ENCODE results near the gene PAPPA. TPM values are rescaled to one million over a fixed set of nuclear protein-coding genes. Genes with fewer than 3 reads are reported as not detected.
A peak's percentile ranks its signal among the peaks of the same experiment; 100 is the strongest.

Gene PAPPA
- total RNA-seq, 1 donor from 2014 or later = 0.15 TPM

DNA sequence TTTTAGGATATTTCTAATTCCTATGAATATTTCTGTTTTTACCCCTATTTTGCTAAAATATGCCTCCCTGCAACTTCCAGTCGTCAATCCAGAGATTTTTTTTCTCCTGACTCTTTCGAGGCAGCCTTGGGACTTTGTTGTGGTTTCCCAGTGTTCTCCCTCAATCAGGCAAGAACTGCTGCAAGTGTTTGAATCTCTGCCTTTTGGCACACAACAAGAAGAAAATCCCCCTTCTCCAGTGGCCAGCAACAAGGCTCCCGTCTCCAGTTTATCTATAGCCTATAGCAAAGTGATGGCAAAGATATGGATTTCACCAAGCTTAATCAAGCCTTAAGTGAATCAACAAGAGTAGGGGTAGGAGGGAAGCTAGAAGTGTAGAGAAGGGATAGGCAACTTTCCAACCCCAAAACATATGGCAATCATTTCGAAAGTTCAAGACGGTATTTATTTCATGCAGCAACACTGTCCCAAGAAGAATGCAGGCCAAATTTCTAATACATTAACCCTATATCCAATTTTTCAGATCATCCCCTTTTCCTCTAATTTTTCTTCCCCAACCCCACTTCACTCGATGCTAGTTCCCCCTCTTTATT is 37.7 kb upstream of the PAPPA start:
- no peaks in the 10 kb centered on the region for H3F3A ChIP-seq (ENCODE audit: low read depth)
- H3K9me3 Mint-ChIP-seq = peaks cover 9% of the 10 kb centered on the region
- H3K4me3 Mint-ChIP-seq = no peak overlapping the region
- H3K27ac ChIP-seq = peak overlapping the region; percentile 36
- peaks cover 5% of the 10 kb centered on the region for H3K27me3 Mint-ChIP-seq (ENCODE audit: insufficient read depth, low read depth)
- H3K4me3 ChIP-seq = no peak overlapping the region
- H3K4me2 ChIP-seq = no peak overlapping the region
- peak overlapping the region; percentile 89 for H2AFZ ChIP-seq (replicated peaks)
- H3K27ac Mint-ChIP-seq = no peak overlapping the region
- no peaks in the 10 kb centered on the region for H3K4me1 ChIP-seq
- H3K4me1 Mint-ChIP-seq = peaks cover 4% of the 10 kb centered on the region
- H3K27me3 ChIP-seq = no peaks in the 10 kb centered on the region
- no peaks in the 10 kb centered on the region for H3K9me3 ChIP-seq (ENCODE audit: low read depth)
- TF ChIP-seq CTCF (IDR thresholded peaks at IDR 0.05) (no peak), EZH2 (IDR thresholded peaks at IDR 0.05) (no peak), EZH2phosphoT487 (IDR thresholded peaks at IDR 0.05) (no peak)
- no peaks in the 10 kb centered on the region for H3K79me2 ChIP-seq (ENCODE audit: low read depth)
- no peak overlapping the region for H3K9ac ChIP-seq
- H4K20me1 ChIP-seq (ENCODE audit: low read depth) = no peaks in the 10 kb centered on the region
- H3K36me3 Mint-ChIP-seq = no peaks in the 10 kb centered on the region
- no peak for DNase-seq (ENCODE audit: low spot score)
- H3K36me3 ChIP-seq = no peaks in the 10 kb centered on the region

DNA sequence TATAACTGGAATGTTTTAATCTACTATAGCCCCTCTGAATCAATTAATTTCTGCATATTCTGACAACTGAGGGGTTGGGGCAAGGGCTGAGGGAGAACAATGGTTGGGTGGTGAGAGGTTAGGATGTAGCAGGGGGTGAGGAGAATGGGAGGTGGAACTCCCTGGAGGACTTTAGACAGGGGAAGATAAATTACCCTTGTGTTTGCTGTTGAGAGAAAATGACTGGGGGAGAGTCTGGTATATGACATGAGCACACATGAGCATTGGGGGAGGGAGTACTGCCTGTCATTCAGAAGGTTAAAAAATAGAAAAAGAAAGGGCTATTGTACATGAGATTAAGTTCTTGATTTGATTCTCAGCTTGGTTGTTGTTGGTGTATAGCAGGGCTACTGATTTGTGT is 37.2 kb upstream of the PAPPA start:
- peaks cover 9% of the 10 kb centered on the region for H3K9me3 Mint-ChIP-seq
- no peak overlapping the region for H3K4me3 ChIP-seq
- no peaks in the 10 kb centered on the region for H4K20me1 ChIP-seq (ENCODE audit: low read depth)
- no peaks in the 10 kb centered on the region for H3F3A ChIP-seq (ENCODE audit: low read depth)
- no peak for DNase-seq (ENCODE audit: low spot score)
- H3K36me3 ChIP-seq = no peaks in the 10 kb centered on the region
- H3K36me3 Mint-ChIP-seq = no peaks in the 10 kb centered on the region
- H2AFZ ChIP-seq (replicated peaks) = no peak overlapping the region
- peaks cover 5% of the 10 kb centered on the region for H3K27me3 Mint-ChIP-seq (ENCODE audit: insufficient read depth, low read depth)
- H3K27ac ChIP-seq = no peak overlapping the region
- TF ChIP-seq EZH2phosphoT487 (IDR thresholded peaks at IDR 0.05) (no peak), EZH2 (IDR thresholded peaks at IDR 0.05) (no peak), CTCF (IDR thresholded peaks at IDR 0.05) (no peak)
- no peaks in the 10 kb centered on the region for H3K4me1 ChIP-seq
- H3K9me3 ChIP-seq (ENCODE audit: low read depth) = no peaks in the 10 kb centered on the region
- no peak overlapping the region for H3K27ac Mint-ChIP-seq
- H3K4me1 Mint-ChIP-seq = peaks cover 4% of the 10 kb centered on the region
- H3K79me2 ChIP-seq (ENCODE audit: low read depth) = no peaks in the 10 kb centered on the region
- H3K9ac ChIP-seq = no peak overlapping the region
- no peak overlapping the region for H3K4me3 Mint-ChIP-seq
- H3K27me3 ChIP-seq = no peaks in the 10 kb centered on the region
- no peak overlapping the region for H3K4me2 ChIP-seq

DNA sequence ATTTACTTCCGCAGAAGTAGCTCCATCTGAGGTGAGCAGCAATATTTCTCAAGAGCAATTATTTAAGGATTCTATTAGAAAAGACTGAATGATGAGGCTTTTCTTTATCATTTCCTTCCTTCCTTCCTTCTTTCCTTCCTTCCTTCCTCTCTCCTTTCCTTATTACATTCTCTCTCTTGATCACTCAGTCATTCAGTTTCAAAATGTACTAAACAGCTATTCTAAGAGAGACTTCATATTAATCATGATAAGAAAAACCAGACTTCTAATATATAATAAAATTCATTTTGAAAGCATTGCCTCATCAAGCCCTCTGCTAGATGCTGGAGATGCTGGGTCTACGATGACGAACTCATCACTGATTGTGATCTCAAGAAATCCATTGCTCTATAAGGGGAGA is 30.4 kb upstream of the PAPPA start:
- Histone ChIP-seq H4K20me1 (ENCODE audit: low read depth) (no peaks in the 10 kb centered on the region), H3K27ac (no peak overlapping the region), H3K79me2 (ENCODE audit: low read depth) (no peaks in the 10 kb centered on the region), H3F3A (ENCODE audit: low read depth) (no peaks in the 10 kb centered on the region), H3K4me3 (no peak overlapping the region), H3K9ac (no peak overlapping the region), H3K4me2 (no peak overlapping the region), H2AFZ (replicated peaks) (no peak overlapping the region), H3K27me3 (no peaks in the 10 kb centered on the region), H3K9me3 (ENCODE audit: low read depth) (no peaks in the 10 kb centered on the region), H3K4me1 (no peaks in the 10 kb centered on the region), H3K36me3 (no peaks in the 10 kb centered on the region)
- H3K9me3 Mint-ChIP-seq = peaks cover 9% of the 10 kb centered on the region
- no peak overlapping the region for H3K27ac Mint-ChIP-seq
- no peaks in the 10 kb centered on the region for H3K4me1 Mint-ChIP-seq
- no peak for DNase-seq (ENCODE audit: low spot score)
- H3K36me3 Mint-ChIP-seq = no peaks in the 10 kb centered on the region
- no peak overlapping the region for H3K4me3 Mint-ChIP-seq
- TF ChIP-seq CTCF (IDR thresholded peaks at IDR 0.05) (no peak), EZH2phosphoT487 (IDR thresholded peaks at IDR 0.05) (no peak), EZH2 (IDR thresholded peaks at IDR 0.05) (no peak)
- H3K27me3 Mint-ChIP-seq (ENCODE audit: insufficient read depth, low read depth) = peaks cover 3% of the 10 kb centered on the region

Measured in neural progenitor cell (in vitro differentiated cells).